ENCODE data around the gene ATN1.

ATN1 gene

GRCh38 chr12:6975297-6976032 is 47.7 kb downstream of the ATN1 start:
- DNase-seq (ENCODE audit: low read depth in 2 of 2): no peak

- DNase-seq (ENCODE audit: low read depth in 2 of 2): no peak
Measured at GRCh38 chr12:6977653-6978052, 49.9 kb downstream of the ATN1 start.

GRCh38 chr12:6978188-6978587 is 50.4 kb downstream of the ATN1 start:
- DNase-seq (ENCODE audit: low read depth in 2 of 2): no peak

GRCh38 chr12:6978611-6979011 is 50.9 kb downstream of the ATN1 start:
- no peak for DNase-seq (ENCODE audit: low read depth in 2 of 2)

GRCh38 chr12:6979021-6979420 is 51.3 kb downstream of the ATN1 start:
- no peak for DNase-seq (ENCODE audit: low read depth in 2 of 2)

- DNase-seq (ENCODE audit: low read depth in 2 of 2): no peak
Measured at GRCh38 chr12:6979453-6979852, 51.7 kb downstream of the ATN1 start.

GRCh38 chr12:6980075-6980474 is 52.3 kb downstream of the ATN1 start:
- no peak for DNase-seq (ENCODE audit: low read depth in 2 of 2)

GRCh38 chr12:6980740-6981139 is 53.0 kb downstream of the ATN1 start:
- DNase-seq (ENCODE audit: low read depth in 2 of 2): no peak

- DNase-seq (ENCODE audit: low read depth in 2 of 2): no peak
Measured at GRCh38 chr12:6981152-6982052, 53.6 kb downstream of the ATN1 start.

- no peak for DNase-seq (ENCODE audit: low read depth in 2 of 2)
Measured at GRCh38 chr12:6982532-6982931, 54.8 kb downstream of the ATN1 start.

GRCh38 chr12:6987956-6988553 is 60.3 kb downstream of the ATN1 start:
- DNase-seq (ENCODE audit: low read depth in 2 of 2): no peak

All from stimulated activated CD8-positive, alpha-beta memory T cell treated with anti-CD3 and anti-CD28 coated beads, Interleukin-15, amount 100 ng/mL, for 4 hours (primary cell).